HCT116 (cell line): ENCODE measurements around the gene BCL2L11. TPM values are rescaled to one million over a fixed set of nuclear protein-coding genes. Genes with fewer than 3 reads are reported as not detected.

ENCODE experiments used
- ATAC-seq: fragments of 200-7000 bp; cut with Tn5 transposase; 2 replicates; pipeline ENCODE4 v1.9.1; 2020; ENCODE audit warnings: mild to moderate bottlenecking, moderate library complexity
- BruUV-seq: library from RNA; stranded (reverse); fragments of 400-500 nt; replicated peaks from 2 replicates; lab custom pipeline; 2021; lab: Mats Ljungman, UMichigan
- CTCF ChIA-PET: fragments of 300-600 bp; sonication (Branson Sonifier 250); formaldehyde crosslinking; loops from one replicate; lab custom pipeline; 2021; ENCODE audit warnings: antibody characterized with exemption; lab: Charles Lee
- POLR2A ChIA-PET: fragments of 300-600, 350-600 bp; sonication (Branson Sonifier 250); formaldehyde crosslinking; loops from one replicate; lab custom pipeline; 2021; ENCODE audit warnings: antibody characterized with exemption; lab: Charles Lee
- RAD21 ChIA-PET, 2 experiments: fragments of 300-600 bp; sonication (Branson Sonifier 250); formaldehyde crosslinking; loops; one replicate each; lab custom pipeline; 2023; ENCODE audit warnings: low total read pairs in 2 of 2; ENCODE audit not compliant: uncharacterized antibody in 2 of 2, unreplicated experiment in 2 of 2, low non-redundant PET in 1 of 2; lab: Charles Lee
- DNase-seq: peaks from one replicate; pipeline ENCODE4 v3.0.0-alpha.2; 2010; ENCODE audit warnings: low read depth, low spot score
- H2AFZ ChIP-seq: fragments of 200-600 bp; shearing (Covaris generic), sonication (generic); 2 replicates; pipeline ENCODE4 v1.6.1; 2017; ENCODE audit warnings: low read depth, mixed run types, mixed read lengths, antibody characterized with exemption, low read length; ENCODE audit not compliant: poor library complexity, severe bottlenecking
- H3K27ac ChIP-seq: 2 replicates; pipeline ENCODE4 v1.5.1; 2012; ENCODE audit warnings: low read depth, low read length
- H3K27me3 ChIP-seq: fragments of 200-600 bp; sonication (generic); 2 replicates; pipeline ENCODE4 v1.6.1; 2016; ENCODE audit warnings: mixed run types, low read length, mixed read lengths; ENCODE audit not compliant: insufficient read depth
- H3K36me3 ChIP-seq, 2 experiments: fragments of 200-500 bp in 1 of 2; fragments of 200-600 bp in 1 of 2; sonication (Bioruptor generic) in 1 of 2; sonication (generic) in 1 of 2; 2 replicates each; pipeline versions ENCODE4 v1.5.1 to v1.6.1; 2014 to 2016; ENCODE audit warnings: low read length in 2 of 2, inconsistent platforms in 1 of 2, mixed read lengths in 1 of 2, mixed run types in 1 of 2; ENCODE audit not compliant: insufficient read depth in 2 of 2, control insufficient read depth in 1 of 2
- H3K4me1 ChIP-seq, 2 experiments: fragments of 200-600 bp in 1 of 2; sonication (generic) in 1 of 2; 2 replicates each; pipeline versions ENCODE4 v1.5.1 to v1.6.1; 2012 to 2017; ENCODE audit warnings: low read length in 2 of 2, inconsistent platforms in 1 of 2, mild to moderate bottlenecking in 1 of 2, mixed read lengths in 1 of 2, mixed run types in 1 of 2, moderate library complexity in 1 of 2; ENCODE audit not compliant: insufficient read depth in 2 of 2, control insufficient read depth in 1 of 2
- H3K4me2 ChIP-seq: fragments of 200-600 bp; sonication (generic); 2 replicates; pipeline ENCODE4 v1.6.1; 2017; ENCODE audit warnings: mixed run types, low read length, mixed read lengths
- H3K4me3 ChIP-seq, 2 experiments: fragments of 200-600 bp in 1 of 2; sonication (generic) in 1 of 2; replicated peaks in 1 of 2; 2 replicates each; pipeline ENCODE4 v1.5.1; 2011 to 2016; ENCODE audit warnings: low read length in 2 of 2, control low read depth in 1 of 2, low read depth in 1 of 2, mild to moderate bottlenecking in 1 of 2, mixed read lengths in 1 of 2, mixed run types in 1 of 2
- H3K79me2 ChIP-seq: fragments of 200-600 bp; sonication (generic); 2 replicates; pipeline ENCODE4 v1.6.1; 2017; ENCODE audit warnings: mild to moderate bottlenecking, mixed run types, low read length, moderate library complexity, mixed read lengths; ENCODE audit not compliant: insufficient read depth
- H3K9ac ChIP-seq: fragments of 200-600 bp; sonication (generic); 2 replicates; pipeline ENCODE4 v1.6.1; 2016; ENCODE audit warnings: low read length, mixed read lengths
- H3K9me2 ChIP-seq: fragments of 200-600 bp; sonication (generic), shearing (Covaris generic); 2 replicates; pipeline ENCODE4 v1.6.1; 2017; ENCODE audit warnings: mixed run types, mild to moderate bottlenecking, moderate library complexity; ENCODE audit not compliant: insufficient read depth
- H3K9me3 ChIP-seq, 2 experiments: fragments of 200-500 bp in 1 of 2; fragments of 200-600 bp in 1 of 2; sonication (Bioruptor generic) in 1 of 2; sonication (generic) in 1 of 2; 2 replicates each; pipeline ENCODE4 v1.6.1; 2014 to 2017; ENCODE audit warnings: low read length in 2 of 2, mixed read lengths in 2 of 2, inconsistent platforms in 1 of 2, low read depth in 1 of 2, mild to moderate bottlenecking in 1 of 2, mixed run types in 1 of 2, moderate library complexity in 1 of 2; ENCODE audit not compliant: control insufficient read depth in 1 of 2, insufficient read depth in 1 of 2
- H4K20me1 ChIP-seq: fragments of 200-600 bp; sonication (generic), shearing (Covaris generic); 2 replicates; pipeline ENCODE4 v1.6.1; 2017; ENCODE audit warnings: mixed run types, mild to moderate bottlenecking, moderate library complexity; ENCODE audit not compliant: insufficient read depth
- ATF3 ChIP-seq: IDR thresholded peaks from 2 replicates; pipeline ENCODE4 v1.6.1; 2012
- EGR1 ChIP-seq: IDR thresholded peaks from 2 replicates; pipeline ENCODE4 v1.6.1; 2012; ENCODE audit warnings: low read depth
- EZH2 ChIP-seq: fragments of 200-600 bp; sonication (generic); IDR thresholded peaks from 2 replicates; pipeline ENCODE4 v1.6.1; 2017; ENCODE audit warnings: antibody characterized with exemption, mixed run types
- EZH2phosphoT487 ChIP-seq: fragments of 200-600 bp; IDR thresholded peaks from 2 replicates; pipeline ENCODE4 v1.6.1; 2018; ENCODE audit warnings: antibody characterized with exemption, borderline replicate concordance
- RAD21 ChIP-seq: IDR thresholded peaks from 2 replicates; pipeline ENCODE4 v1.6.1; 2012; ENCODE audit warnings: low read depth, mild to moderate bottlenecking
- REST ChIP-seq: IDR thresholded peaks from 2 replicates; pipeline ENCODE4 v1.6.1; 2012; ENCODE audit warnings: low read depth
- YY1 ChIP-seq: IDR thresholded peaks from 2 replicates; pipeline ENCODE4 v1.6.1; 2011; ENCODE audit warnings: low read length, low read depth, moderate library complexity, mild to moderate bottlenecking; ENCODE audit not compliant: insufficient replicate concordance; ENCODE audit errors: extremely low read depth
- ZBTB33 ChIP-seq: IDR thresholded peaks from 2 replicates; pipeline ENCODE4 v1.6.1; 2011; ENCODE audit warnings: mild to moderate bottlenecking, low read length, moderate library complexity; ENCODE audit not compliant: insufficient replicate concordance; ENCODE audit errors: extremely low read depth
- ZFX ChIP-seq: fragments of 450-650 bp; IDR thresholded peaks from 2 replicates; pipeline ENCODE4 v1.6.1; 2017
- ZNF274 ChIP-seq: fragments of 200-500 bp; sonication (Bioruptor generic); IDR thresholded peaks from 2 replicates; pipeline ENCODE4 v1.6.1; 2014; ENCODE audit warnings: mild to moderate bottlenecking, low read depth, low read length, inconsistent platforms
- intact Hi-C: fragments of 100-400 bp; cut with micrococcal nuclease; formaldehyde crosslinking; loops from 2 replicates; pipeline ENCODE4 v1.10.0; 2022
- total RNA-seq: library from RNA; stranded (reverse); gene quantifications from one replicate; pipeline ENCODE4 v1.2.1, GENCODE V29; 2021; ENCODE audit not compliant: unreplicated experiment
- TF ChIP-seq, protein P1 (sequence below), 3 experiments: fragments of 200-600 bp in 1 of 3; sonication (generic) in 1 of 3; IDR thresholded peaks in 2 of 3; conservative IDR thresholded peaks in 1 of 3; 2 replicates each; pipeline ENCODE4 v1.5.1; 2012 to 2017; ENCODE audit warnings: low read depth in 2 of 3, low read length in 2 of 3, antibody characterized with exemption in 1 of 3, borderline replicate concordance in 1 of 3, control low read depth in 1 of 3, mild to moderate bottlenecking in 1 of 3, mixed read lengths in 1 of 3, mixed run types in 1 of 3, moderate library complexity in 1 of 3; ENCODE audit not compliant: insufficient read depth in 1 of 3

Gene BCL2L11
- total RNA-seq, 1 experiment from 2014 or later: 17.8 TPM

GRCh38 chr2:111100087-111100764 lies 20.5 kb upstream of the BCL2L11 start:
- BruUV-seq: no TSS peak

More at GRCh38 chr2:111100087-111100764, 20.5 kb upstream of the BCL2L11 start:
- ATAC-seq (no peak), DNase-seq (no peak)
- Histone ChIP-seq H3K9me3 (no peaks in the 10 kb centered on the region), H3K4me1 (peaks cover 4 to 14% of the 10 kb centered on the region in 2 experiments; a peak in 3 of 4 replicates), H3K9ac (no peak overlapping the region), H3K27ac (no peak overlapping the region), H3K9me2 (no peaks in the 10 kb centered on the region), H3K36me3 (no peaks in the 10 kb centered on the region), H4K20me1 (no peaks in the 10 kb centered on the region), H3K4me3 (no peak overlapping the region), H3K79me2 (no peaks in the 10 kb centered on the region), H3K4me2 (peak overlapping the region; percentile 52), H2AFZ (no peak overlapping the region), H3K27me3 (no peaks in the 10 kb centered on the region)
- no peak for TF ChIP-seq EZH2
- no peak for TF ChIP-seq EGR1
- no peak for TF ChIP-seq EZH2phosphoT487
- TF ChIP-seq YY1: no peak
- no peak for TF ChIP-seq REST
- TF ChIP-seq RAD21: no peak
- no peak for TF ChIP-seq ZNF274
- no peak for TF ChIP-seq ZFX
- TF ChIP-seq ATF3: no peak
- TF ChIP-seq, protein P1, sequence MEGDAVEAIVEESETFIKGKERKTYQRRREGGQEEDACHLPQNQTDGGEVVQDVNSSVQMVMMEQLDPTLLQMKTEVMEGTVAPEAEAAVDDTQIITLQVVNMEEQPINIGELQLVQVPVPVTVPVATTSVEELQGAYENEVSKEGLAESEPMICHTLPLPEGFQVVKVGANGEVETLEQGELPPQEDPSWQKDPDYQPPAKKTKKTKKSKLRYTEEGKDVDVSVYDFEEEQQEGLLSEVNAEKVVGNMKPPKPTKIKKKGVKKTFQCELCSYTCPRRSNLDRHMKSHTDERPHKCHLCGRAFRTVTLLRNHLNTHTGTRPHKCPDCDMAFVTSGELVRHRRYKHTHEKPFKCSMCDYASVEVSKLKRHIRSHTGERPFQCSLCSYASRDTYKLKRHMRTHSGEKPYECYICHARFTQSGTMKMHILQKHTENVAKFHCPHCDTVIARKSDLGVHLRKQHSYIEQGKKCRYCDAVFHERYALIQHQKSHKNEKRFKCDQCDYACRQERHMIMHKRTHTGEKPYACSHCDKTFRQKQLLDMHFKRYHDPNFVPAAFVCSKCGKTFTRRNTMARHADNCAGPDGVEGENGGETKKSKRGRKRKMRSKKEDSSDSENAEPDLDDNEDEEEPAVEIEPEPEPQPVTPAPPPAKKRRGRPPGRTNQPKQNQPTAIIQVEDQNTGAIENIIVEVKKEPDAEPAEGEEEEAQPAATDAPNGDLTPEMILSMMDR (IDR thresholded peaks at IDR 0.05 in 2 of 3, conservative IDR thresholded peaks at IDR 0.05 in 1 of 3; ENCODE audit: borderline replicate concordance in 1 of 3, insufficient read depth in 1 of 3, low read depth in 2 of 3, low read length in 2 of 3): no peak
- TF ChIP-seq ZBTB33: no peak
- RAD21 ChIA-PET: no interaction called here
- POLR2A ChIA-PET: interaction anchor here (0.9 kb wide), 1 partner anchor 20 kb away, joined by 3 read pairs; the partner anchor contains the start of gene BCL2L11
- CTCF ChIA-PET: interaction anchor here (1.4 kb wide), 1 partner anchor 20 kb away, joined by 3 read pairs; the partner anchor contains the start of gene BCL2L11
- intact Hi-C loops: no loop called here
